Testis (tissue), 3 donors: ENCODE results near the gene CNTN5. TPM values are rescaled to one million over a fixed set of nuclear protein-coding genes. Genes with fewer than 3 reads are reported as not detected.

ENCODE experiments used
- DNase-seq: peaks from one replicate; pipeline ENCODE4 v3.0.0-alpha.2; 2019
- H3K27ac ChIP-seq, 2 donors: fragments of 200-600 bp; sonication (generic); one replicate each; pipeline ENCODE4 v1.5.1; 2019
- H3K27me3 ChIP-seq: fragments of 200-600 bp; sonication (generic); one replicate; pipeline ENCODE4 v1.5.1; 2019
- H3K36me3 ChIP-seq: fragments of 200-600 bp; sonication (generic); one replicate; pipeline ENCODE4 v1.5.1; 2017; ENCODE audit warnings: low read depth; ENCODE audit errors: missing control alignments
- H3K4me1 ChIP-seq: fragments of 200-600 bp; sonication (generic); one replicate; pipeline ENCODE4 v1.5.1; 2019
- H3K4me3 ChIP-seq, 2 donors: fragments of 200-600 bp; sonication (generic); one replicate each; pipeline ENCODE4 v1.5.1; 2017 to 2019
- H3K9me3 ChIP-seq: fragments of 200-600 bp; sonication (generic); one replicate; pipeline ENCODE4 v1.5.1; 2017
- CTCF ChIP-seq, 3 experiments: fragments of 450-650 bp in 2 of 3; fragments of 200-600 bp in 1 of 3; sonication (generic) in 1 of 3; IDR thresholded peaks; one replicate each; pipeline ENCODE4 v1.5.1; 2016 to 2019; ENCODE audit warnings: antibody characterized with exemption in 3 of 3, mild to moderate bottlenecking in 2 of 3, moderate library complexity in 1 of 3
- POLR2A ChIP-seq: fragments of 450-650 bp; IDR thresholded peaks from one replicate; pipeline ENCODE4 v1.6.1; 2017; ENCODE audit warnings: antibody characterized with exemption, mild to moderate bottlenecking, moderate library complexity
- WGBS, 2 donors: methylation state at CpG; one replicate each; pipeline ENCODE4 v1.1.5; 2018; 5-methylcytosine and 5-hydroxymethylcytosine counted together
- intact Hi-C: fragments of 100-400 bp; cut with DNase I; formaldehyde crosslinking; loops from one replicate; pipeline ENCODE4 v1.15.1; 2023; ENCODE audit warnings: low total_unique reads
- polyA plus RNA-seq: library from polyadenylated mRNA; stranded (reverse); fragments of 350-450 nt; fragmentation: Illumina TruSeq; extraction: RNeasy Lipid Tissue Mini Kit (QIAGEN cat#74804); gene quantifications from one replicate; pipeline ENCODE4 v1.2.3, GENCODE V29; 2014; ENCODE audit warnings: low read depth, low replicate concordance; ENCODE audit not compliant: insufficient read depth
- total RNA-seq, 2 donors: library from RNA; depleted of rRNA; stranded (reverse); fragments of >200 nt; gene quantifications; one replicate each; pipeline ENCODE4 v1.2.3, GENCODE V29; 2016

CNTN5 gene
- total and polyA plus RNA-seq, 3 donors from 2014 or later, result 0.55 to 0.99 (median 0.78) TPM

- Histone ChIP-seq H3K36me3 (no peaks in the 10 kb centered on the region), H3K27me3 (no peaks in the 10 kb centered on the region), H3K4me1 (no peaks in the 10 kb centered on the region), H3K9me3 (no peaks in the 10 kb centered on the region), H3K27ac (no peak overlapping the region), H3K4me3 (no peak overlapping the region)
- no peak for DNase-seq
- intact Hi-C loops, result no loop called here
- 63 to 65% methylated on average over 3 of the region's 3 CpGs for WGBS, 2 donors
- no peak for TF ChIP-seq CTCF (IDR thresholded peaks at IDR 0.05)
- no peak for TF ChIP-seq POLR2A
Measured at GRCh38 chr11:99307510-99308088, 286.9 kb downstream of the CNTN5 start.

DNA sequence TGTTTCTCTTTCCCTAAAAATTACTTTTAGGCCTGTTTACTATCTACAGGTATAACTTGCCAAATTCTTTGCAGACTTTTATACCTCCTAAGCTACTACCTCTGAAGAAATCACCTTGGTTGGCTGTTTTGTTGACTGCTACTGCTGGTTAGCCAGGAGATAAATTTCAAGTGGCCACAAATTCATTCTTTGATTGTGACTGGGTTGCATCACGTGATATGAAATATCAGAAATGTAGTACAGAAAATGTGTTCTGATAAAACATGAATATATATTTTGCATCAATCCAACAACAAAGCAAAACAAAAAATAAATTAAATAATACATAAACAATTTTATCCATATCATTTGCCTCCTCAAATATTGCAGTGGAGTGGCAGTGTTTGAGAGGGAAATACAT is 291.1 kb downstream of the CNTN5 start:
- H3K27ac ChIP-seq, result no peak overlapping the region
- intact Hi-C loops, result no loop called here
- 86 to 91% methylated on average over 1 of the region's 1 CpG for WGBS, 2 donors
- no peak overlapping the region for H3K4me3 ChIP-seq
- no peak for DNase-seq
- H3K9me3 ChIP-seq, result no peaks in the 10 kb centered on the region
- H3K27me3 ChIP-seq, result no peaks in the 10 kb centered on the region
- H3K36me3 ChIP-seq, result no peaks in the 10 kb centered on the region
- H3K4me1 ChIP-seq, result no peaks in the 10 kb centered on the region
- TF ChIP-seq CTCF (IDR thresholded peaks at IDR 0.05) (no peak), POLR2A (no peak)

DNA sequence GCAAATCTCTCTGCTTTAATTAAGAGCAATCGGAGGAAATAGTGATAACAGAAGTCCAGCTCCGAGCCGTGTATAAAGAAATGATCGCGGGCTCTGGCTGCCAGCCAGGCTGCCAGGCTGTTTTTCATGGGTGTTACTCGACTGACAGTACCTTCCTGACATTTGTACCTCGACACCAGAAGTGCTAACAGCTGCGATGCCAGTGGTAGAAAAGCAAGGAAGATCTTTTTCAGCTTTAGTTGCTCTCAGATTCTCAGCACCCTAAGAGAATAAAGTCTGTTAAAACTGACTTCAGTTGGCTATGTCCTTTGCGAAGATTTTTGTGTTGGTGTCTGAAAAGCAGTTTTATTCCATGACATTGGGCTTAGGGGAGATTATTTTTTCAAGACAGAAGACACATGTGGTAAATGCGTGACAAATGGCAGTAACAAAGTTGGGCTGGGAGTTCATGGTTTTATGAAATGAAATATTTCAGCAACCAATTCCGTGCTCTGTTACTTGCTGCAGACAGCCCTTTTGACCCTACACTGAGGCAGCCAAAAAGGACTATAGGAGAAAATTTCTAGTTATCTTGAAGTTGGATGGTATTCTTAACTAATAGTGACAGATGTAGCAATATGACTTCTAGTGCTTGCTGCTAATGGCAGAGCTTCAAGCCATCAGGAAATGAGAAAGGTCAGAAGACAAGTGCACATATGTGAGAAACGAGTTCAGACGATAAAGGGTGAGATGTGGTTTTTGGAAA is 296.2 kb downstream of the CNTN5 start:
- DNase-seq, result no peak
- TF ChIP-seq POLR2A, result no peak
- TF ChIP-seq CTCF (IDR thresholded peaks at IDR 0.05), result no peak
- no peak overlapping the region for H3K4me3 ChIP-seq
- no peaks in the 10 kb centered on the region for H3K9me3 ChIP-seq
- no peak overlapping the region for H3K27ac ChIP-seq
- intact Hi-C loops, result no loop called here
- H3K27me3 ChIP-seq, result no peaks in the 10 kb centered on the region
- no peaks in the 10 kb centered on the region for H3K36me3 ChIP-seq
- WGBS, 2 donors, result 22% methylated on average over 13 of the region's 13 CpGs
- no peaks in the 10 kb centered on the region for H3K4me1 ChIP-seq

GRCh38 chr11:99320769-99321290 is 300.1 kb downstream of the CNTN5 start:
- DNase-seq, result no peak
- H3K4me3 ChIP-seq, result no peak overlapping the region
- H3K27me3 ChIP-seq, result no peaks in the 10 kb centered on the region
- intact Hi-C loops, result no loop called here
- no peaks in the 10 kb centered on the region for H3K4me1 ChIP-seq
- no peaks in the 10 kb centered on the region for H3K36me3 ChIP-seq
- no peak overlapping the region for H3K27ac ChIP-seq
- WGBS, 2 donors, result 63 to 81% methylated on average over 4 of the region's 4 CpGs
- no peak for TF ChIP-seq CTCF (IDR thresholded peaks at IDR 0.05)
- no peak for TF ChIP-seq POLR2A
- H3K9me3 ChIP-seq, result no peaks in the 10 kb centered on the region
